Activated CD8-positive, alpha-beta memory T cell treated with anti-CD3 and anti-CD28 coated beads, Interleukin-2, amount 10 ng/mL, durations not matched to agents 7 days and 5 days (primary cell): ENCODE data around the gene VTA1. TPM values are rescaled to one million over a fixed set of nuclear protein-coding genes. Genes with fewer than 3 reads are reported as not detected.

Experiments
- ATAC-seq: fragments of 150-1000 bp; cut with Tn5 transposase; one replicate; pipeline ENCODE4 v1.10.0; 2021; ENCODE audit warnings: moderate library complexity
- CTCF ChIA-PET: fragments of 350-600 bp; sonication (Branson Sonifier 250); formaldehyde crosslinking; loops from one replicate; lab custom pipeline; 2021; ENCODE audit warnings: antibody characterized with exemption; lab: Charles Lee
- DNase-seq: peaks from one replicate; pipeline ENCODE4 v3.0.0-alpha.2; 2020
- H3K27ac Mint-ChIP-seq: one replicate; pipeline ENCODE4 v1.8.0; 2021; ENCODE audit warnings: mild to moderate bottlenecking, mixed read lengths
- H3K27me3 Mint-ChIP-seq: one replicate; pipeline ENCODE4 v1.8.0; 2021; ENCODE audit warnings: mixed read lengths
- H3K36me3 Mint-ChIP-seq: one replicate; pipeline ENCODE4 v1.8.0; 2021; ENCODE audit warnings: mild to moderate bottlenecking, mixed read lengths
- H3K4me1 Mint-ChIP-seq: one replicate; pipeline ENCODE4 v1.8.0; 2021; ENCODE audit warnings: mixed read lengths
- H3K4me3 Mint-ChIP-seq: one replicate; pipeline ENCODE4 v1.8.0; 2021; ENCODE audit warnings: mild to moderate bottlenecking, moderate library complexity, mixed read lengths
- H3K9me3 Mint-ChIP-seq: one replicate; pipeline ENCODE4 v1.8.0; 2022; ENCODE audit warnings: low read depth, mixed read lengths
- total RNA-seq, 2 experiments: library from RNA; stranded (reverse); gene quantifications; one replicate each; pipeline ENCODE4 v1.2.3, GENCODE V29; 2021

Gene VTA1
- total RNA-seq, 2 experiments from 2014 or later: 31.7 to 42.3 TPM

DNA sequence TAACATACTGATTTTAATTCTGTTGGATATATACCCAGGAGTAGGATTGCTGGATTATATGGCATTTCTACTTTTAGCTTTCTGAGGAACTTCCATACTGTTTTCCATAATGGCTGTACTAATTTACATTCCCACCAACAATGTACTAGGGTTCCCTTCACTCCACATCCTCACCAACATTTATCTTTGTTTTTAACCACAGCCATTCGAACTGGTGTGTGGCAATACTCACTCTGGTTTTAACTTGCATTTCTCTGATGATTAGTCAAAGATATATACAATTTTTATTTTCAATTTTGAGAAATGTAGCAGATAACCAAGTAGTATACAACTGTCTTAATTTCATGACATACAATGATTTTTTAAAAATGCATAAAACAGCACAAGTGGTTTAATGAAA lies 124.4 kb downstream of the VTA1 start:
- no peaks in the 10 kb centered on the region for H3K36me3 Mint-ChIP-seq
- H3K9me3 Mint-ChIP-seq: no peaks in the 10 kb centered on the region
- DNase-seq (no peak), ATAC-seq (no peak)
- H3K4me1 Mint-ChIP-seq: no peaks in the 10 kb centered on the region
- CTCF ChIA-PET: no interaction called here
- peaks cover 7% of the 10 kb centered on the region for H3K27me3 Mint-ChIP-seq
- no peak overlapping the region for H3K27ac Mint-ChIP-seq
- H3K4me3 Mint-ChIP-seq: no peak overlapping the region

Other genes starting within 250 kb of the VTA1 start
- gene GJE1, start 14.3 kb upstream of the VTA1 start, total RNA-seq: not detected
- gene NMBR, start 141 bp upstream of the VTA1 start, total RNA-seq: not detected
- gene ADGRG6, start 154.7 kb downstream of the VTA1 start, total RNA-seq: under 1 TPM; 0.26 to 0.52 TPM